Measurements from ENCODE around the gene NSD1.

DNA sequence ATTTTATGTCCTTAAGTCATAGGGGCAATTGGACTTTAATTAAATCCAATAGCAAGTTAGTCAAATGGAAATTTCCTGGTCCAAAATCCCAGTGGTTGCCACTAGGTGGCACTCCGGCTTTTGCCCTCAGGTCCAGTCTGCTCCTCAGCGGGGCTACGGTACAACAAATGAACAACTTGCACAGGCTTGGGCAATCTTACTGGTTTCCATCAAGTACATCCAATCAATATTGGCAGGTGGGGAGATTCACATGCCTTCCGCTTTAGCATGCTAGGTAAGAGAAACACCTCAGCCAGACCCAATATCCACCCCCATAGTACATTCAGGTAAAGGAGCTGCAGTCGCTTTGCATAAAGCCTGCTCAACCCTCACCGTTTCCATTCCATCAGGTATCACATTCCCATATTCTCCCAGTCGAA, 184.4 kb downstream of the NSD1 start:
- TF ChIP-seq, protein P1, sequence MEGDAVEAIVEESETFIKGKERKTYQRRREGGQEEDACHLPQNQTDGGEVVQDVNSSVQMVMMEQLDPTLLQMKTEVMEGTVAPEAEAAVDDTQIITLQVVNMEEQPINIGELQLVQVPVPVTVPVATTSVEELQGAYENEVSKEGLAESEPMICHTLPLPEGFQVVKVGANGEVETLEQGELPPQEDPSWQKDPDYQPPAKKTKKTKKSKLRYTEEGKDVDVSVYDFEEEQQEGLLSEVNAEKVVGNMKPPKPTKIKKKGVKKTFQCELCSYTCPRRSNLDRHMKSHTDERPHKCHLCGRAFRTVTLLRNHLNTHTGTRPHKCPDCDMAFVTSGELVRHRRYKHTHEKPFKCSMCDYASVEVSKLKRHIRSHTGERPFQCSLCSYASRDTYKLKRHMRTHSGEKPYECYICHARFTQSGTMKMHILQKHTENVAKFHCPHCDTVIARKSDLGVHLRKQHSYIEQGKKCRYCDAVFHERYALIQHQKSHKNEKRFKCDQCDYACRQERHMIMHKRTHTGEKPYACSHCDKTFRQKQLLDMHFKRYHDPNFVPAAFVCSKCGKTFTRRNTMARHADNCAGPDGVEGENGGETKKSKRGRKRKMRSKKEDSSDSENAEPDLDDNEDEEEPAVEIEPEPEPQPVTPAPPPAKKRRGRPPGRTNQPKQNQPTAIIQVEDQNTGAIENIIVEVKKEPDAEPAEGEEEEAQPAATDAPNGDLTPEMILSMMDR (IDR thresholded peaks at IDR 0.05) = peak; percentile 74 to 86 (median 83)
- no peak for TF ChIP-seq POLR2A (IDR thresholded peaks at IDR 0.05)

All from thyroid gland (tissue), 4 donors.